AG04449 (cell line): ENCODE measurements around the gene BIN1.
"Not testable (repeated sequence)": the region's sequence is repeated elsewhere in the genome, so short reads cannot be mapped to it uniquely, and the experiment has no call there.

ENCODE experiments used
- CTCF ChIA-PET: fragments of 350-600 bp; formaldehyde crosslinking; extraction: SDS; loops from one replicate; lab custom pipeline; 2021; ENCODE audit warnings: antibody characterized with exemption; lab: Yijun Ruan, JAX
- POLR2A ChIA-PET: fragments of 400-600, 350-600 bp; formaldehyde crosslinking; extraction: SDS; loops from one replicate; lab custom pipeline; 2020; ENCODE audit warnings: antibody characterized with exemption, inconsistent platforms; lab: Yijun Ruan, JAX
- DNase-seq: peaks from one replicate; pipeline ENCODE4 v3.0.0-alpha.2; 2010; ENCODE audit warnings: low read depth, low spot score
- H3K4me3 ChIP-seq: 2 replicates; pipeline ENCODE4 v1.5.1; 2011; ENCODE audit warnings: low read depth, mild to moderate bottlenecking, control low read depth, low read length
- CTCF ChIP-seq: IDR thresholded peaks from one replicate; pipeline ENCODE4 v1.5.1; 2011; ENCODE audit warnings: mild to moderate bottlenecking, moderate library complexity, low read length, control low read depth, inconsistent platforms; ENCODE audit not compliant: insufficient read depth; ENCODE audit errors: missing control alignments

BIN1 gene

GRCh38 chr2:127037476-127037875 is 69.5 kb downstream of the BIN1 start:
- no peak overlapping the region for H3K4me3 ChIP-seq
- no peak for TF ChIP-seq CTCF
- CTCF ChIA-PET: interaction anchor here (0.9 to 2.7 kb wide), 3 partner anchors 10 to 17 kb away, joined by 3 to 16 read pairs (median 5); no protein-coding TSS in a partner anchor
- POLR2A ChIA-PET: no interaction called here
- no peak for DNase-seq

GRCh38 chr2:127034883-127035611 is 71.9 kb downstream of the BIN1 start:
- CTCF ChIA-PET: interaction anchor here (0.8 to 2.7 kb wide), 3 partner anchors 10 to 15 kb away, joined by 3 to 16 read pairs (median 5); no protein-coding TSS in a partner anchor
- DNase-seq: no peak
- TF ChIP-seq CTCF: no peak
- no peak overlapping the region for H3K4me3 ChIP-seq
- POLR2A ChIA-PET: no interaction called here

- no peak for TF ChIP-seq CTCF
- ChIA-PET POLR2A (no interaction called here), CTCF (no interaction called here)
- no peak overlapping the region for H3K4me3 ChIP-seq
- no peak for DNase-seq
These were observed 72.9 kb downstream of the BIN1 start for GRCh38 chr2:127034051-127034450.

- H3K4me3 ChIP-seq: no peak overlapping the region
- no peak for TF ChIP-seq CTCF
- POLR2A ChIA-PET: no interaction called here
- DNase-seq: no peak
- CTCF ChIA-PET: interaction anchor here (0.7 to 2.0 kb wide), 4 partner anchors 9 to 60 kb away, joined by 3 to 11 read pairs (median 4); no protein-coding TSS in a partner anchor
These were observed 74.3 kb downstream of the BIN1 start for GRCh38 chr2:127032621-127033020.

- TF ChIP-seq CTCF: no peak
- ChIA-PET CTCF (interaction anchor here (2.9 kb wide), 1 partner anchor 21 kb away, joined by 12 read pairs; no protein-coding TSS in a partner anchor), POLR2A (no interaction called here)
- DNase-seq: no peak
- H3K4me3 ChIP-seq: no peak overlapping the region
These were observed 77.5 kb downstream of the BIN1 start for GRCh38 chr2:127029350-127030051.

- H3K4me3 ChIP-seq, POLR2A ChIA-PET, DNase-seq: not testable (repeated sequence)
- CTCF ChIA-PET: interaction anchor here (2.9 kb wide), 1 partner anchor 22 kb away, joined by 12 read pairs; no protein-coding TSS in a partner anchor
These were observed 78.2 kb downstream of the BIN1 start for GRCh38 chr2:127028745-127029144.
